Smooth muscle cell (in vitro differentiated cells): ENCODE measurements around the gene PPIL4. TPM values are rescaled to one million over a fixed set of nuclear protein-coding genes. Genes with fewer than 3 reads are reported as not detected.

Experiments
- DNase-seq: peaks from one replicate; lab custom pipeline; 2025; ENCODE audit not compliant: unreplicated experiment; lab: John Stamatoyannopoulos, UW
- H2AFZ ChIP-seq: fragments of 200-600 bp; sonication (generic); 2 replicates; pipeline ENCODE4 v1.6.0; 2016; ENCODE audit warnings: antibody characterized with exemption, low read depth, mild to moderate bottlenecking
- H3F3A ChIP-seq: fragments of 200-600 bp; sonication (generic); 2 replicates; pipeline ENCODE4 v1.6.0; 2017; ENCODE audit warnings: antibody characterized with exemption, low read depth
- H3K27ac ChIP-seq: fragments of 200-600 bp; sonication (generic); 2 replicates; pipeline ENCODE4 v1.5.1; 2016; ENCODE audit warnings: low read depth, mild to moderate bottlenecking
- H3K27me3 ChIP-seq: fragments of 200-600 bp; sonication (generic); 2 replicates; pipeline ENCODE4 v1.6.1; 2016; ENCODE audit warnings: low read depth, mild to moderate bottlenecking
- H3K36me3 ChIP-seq: fragments of 200-600 bp; sonication (generic); 2 replicates; pipeline ENCODE4 v1.5.1; 2016; ENCODE audit warnings: low read depth
- H3K4me1 ChIP-seq: fragments of 200-600 bp; sonication (generic); 2 replicates; pipeline ENCODE4 v1.5.1; 2016; ENCODE audit warnings: low read depth
- H3K4me2 ChIP-seq: fragments of 200-600 bp; sonication (generic); 2 replicates; pipeline ENCODE4 v1.6.0; 2016; ENCODE audit warnings: mild to moderate bottlenecking
- H3K4me3 ChIP-seq: fragments of 200-600 bp; sonication (generic); 2 replicates; pipeline ENCODE4 v1.5.1; 2016; ENCODE audit warnings: mild to moderate bottlenecking
- H3K79me2 ChIP-seq: fragments of 200-600 bp; sonication (generic); 2 replicates; pipeline ENCODE4 v1.6.0; 2016; ENCODE audit warnings: low read depth, mild to moderate bottlenecking
- H3K9ac ChIP-seq: fragments of 200-600 bp; sonication (generic); 2 replicates; pipeline ENCODE4 v1.6.0; 2016; ENCODE audit warnings: low read depth
- H3K9me3 ChIP-seq: fragments of 200-600 bp; sonication (generic); replicated peaks from 2 replicates; pipeline ENCODE4 v1.5.1; 2016; ENCODE audit warnings: low read depth
- H4K20me1 ChIP-seq: fragments of 200-600 bp; sonication (generic); 2 replicates; pipeline ENCODE4 v1.6.0; 2016; ENCODE audit warnings: low read depth
- WGBS: methylation state at CpG from one replicate; pipeline ENCODE4 v1.1.7; 2016; ENCODE audit warnings: low lambda C conversion rate; 5-methylcytosine and 5-hydroxymethylcytosine counted together
- polyA plus RNA-seq: library from polyadenylated mRNA; unstranded; fragments of >200 nt; fragmentation: Nextera tagmentation; extraction: Ambion mirVana; gene quantifications from 2 replicates; pipeline ENCODE4 v1.2.1, GENCODE V29; 2016
- total RNA-seq: library from RNA; depleted of rRNA; stranded (reverse); fragments of >200 nt; gene quantifications from 2 replicates; pipeline ENCODE4 v1.2.3, GENCODE V29; 2014
- TF ChIP-seq, protein P1 (sequence below): fragments of 200-600 bp; sonication (generic); IDR thresholded peaks from 2 replicates; pipeline ENCODE4 v1.5.1; 2017; ENCODE audit warnings: borderline replicate concordance, mild to moderate bottlenecking, antibody characterized with exemption; ENCODE audit not compliant: insufficient read depth, poor library complexity, severe bottlenecking

The PPIL4 gene
- total and polyA plus RNA-seq, 2 experiments from 2014 or later: 30.8 to 64.8 TPM

DNA sequence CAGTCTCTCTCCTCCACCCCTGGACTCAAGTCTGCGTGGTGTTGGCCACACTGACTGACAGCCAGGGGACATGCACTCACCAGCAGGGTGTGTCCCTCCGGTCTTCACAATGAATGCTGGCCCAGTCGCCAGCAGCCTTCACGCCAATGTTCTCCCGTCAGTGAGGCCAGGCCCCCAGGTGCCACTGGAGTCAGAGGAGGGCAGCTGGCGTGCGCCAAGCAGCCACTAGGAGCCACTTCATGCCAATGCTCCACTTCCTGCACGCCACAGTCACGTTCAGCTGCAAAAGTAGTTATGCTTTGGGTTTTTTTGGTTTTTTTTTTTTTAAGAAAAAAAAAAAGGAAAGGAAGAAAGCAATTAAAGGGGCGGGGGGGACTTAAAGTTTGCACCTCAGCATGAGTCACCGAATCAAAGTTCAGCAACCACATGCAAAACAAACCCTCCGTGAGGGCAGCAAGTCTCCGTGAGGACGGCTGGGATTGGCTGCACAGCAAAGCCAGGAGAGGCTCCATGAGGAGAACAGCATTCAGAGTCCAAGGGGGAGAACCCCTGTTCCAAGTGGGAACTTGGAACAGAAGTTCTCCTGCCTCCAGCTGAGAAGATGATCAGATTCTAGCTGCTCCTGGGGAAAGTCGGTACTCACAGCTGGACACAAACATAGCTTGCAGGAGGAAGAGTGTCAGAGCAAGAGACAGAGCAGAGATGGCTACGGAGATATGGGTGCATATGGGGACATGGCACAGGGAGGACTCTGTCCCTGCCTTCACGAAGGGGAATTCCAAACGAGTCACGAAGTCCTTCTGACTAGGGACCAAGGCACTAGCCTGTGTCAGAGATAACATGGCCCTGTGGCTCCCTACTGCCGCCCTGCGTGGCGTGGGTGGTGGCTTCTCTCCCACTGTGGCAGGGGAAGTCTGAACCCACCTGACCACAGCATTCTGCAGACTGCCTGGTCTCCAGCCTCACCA lies 60.8 kb downstream of the PPIL4 start, which contains the start of gene ZC3H12D:
Gene ZC3H12D (minus strand): TSS at position 282 of the 968 bp plus-strand sequence. CDS start 10,471 bp downstream, outside the sequence.
- WGBS: 56% methylated on average over 22 of the region's 22 CpGs

DNA sequence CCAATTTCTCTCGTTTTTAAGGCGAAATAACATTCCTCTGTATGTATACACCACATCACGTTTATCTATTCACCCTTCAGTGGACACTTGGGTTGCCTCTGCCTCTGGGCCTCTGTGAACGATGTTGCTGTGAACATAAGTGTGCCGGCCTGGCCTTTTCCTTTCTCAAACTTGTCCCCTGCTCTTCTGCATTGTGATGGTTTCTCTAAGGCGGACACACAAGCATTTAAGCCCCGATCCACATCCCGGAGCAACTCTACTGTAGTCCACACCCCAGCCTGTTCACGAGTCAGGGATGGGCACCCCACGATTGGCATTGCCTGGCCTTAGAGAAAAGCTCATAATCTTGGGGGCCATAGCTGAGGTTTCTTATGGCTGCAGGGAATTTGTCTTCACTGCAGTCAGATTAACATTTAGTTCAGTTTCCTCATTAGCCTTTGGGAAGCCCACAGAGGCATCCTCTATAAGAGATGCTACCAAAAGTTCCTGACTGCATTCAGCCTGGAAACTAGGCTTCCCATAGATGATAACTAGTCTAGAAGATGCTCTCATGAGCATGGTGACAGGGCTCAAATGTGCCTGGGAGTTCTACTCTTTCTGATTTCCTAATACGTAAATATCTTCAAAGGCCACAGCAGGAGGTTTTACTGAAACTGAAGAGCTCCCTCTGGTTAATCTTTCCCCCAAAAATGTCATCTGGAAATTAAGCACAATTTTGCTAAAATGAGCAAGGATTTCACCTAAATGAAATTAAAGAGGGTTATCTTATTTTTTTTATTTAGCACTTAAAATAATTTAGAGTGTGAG lies 61.8 kb downstream of the PPIL4 start:
- H3K9me3 ChIP-seq: no peaks in the 10 kb centered on the region
- H3K27me3 ChIP-seq: no peaks in the 10 kb centered on the region
- H3K36me3 ChIP-seq: no peaks in the 10 kb centered on the region
- H3K4me3 ChIP-seq: no peak overlapping the region
- H3F3A ChIP-seq: no peaks in the 10 kb centered on the region
- H3K9ac ChIP-seq: no peak overlapping the region
- H3K4me1 ChIP-seq: no peaks in the 10 kb centered on the region
- no peak overlapping the region for H3K27ac ChIP-seq
- no peak overlapping the region for H3K4me2 ChIP-seq
- H4K20me1 ChIP-seq: no peaks in the 10 kb centered on the region
- no peak overlapping the region for H2AFZ ChIP-seq
- WGBS: 91% methylated on average over 11 of the region's 11 CpGs
- DNase-seq: no peak
- no peaks in the 10 kb centered on the region for H3K79me2 ChIP-seq
- TF ChIP-seq, protein P1, sequence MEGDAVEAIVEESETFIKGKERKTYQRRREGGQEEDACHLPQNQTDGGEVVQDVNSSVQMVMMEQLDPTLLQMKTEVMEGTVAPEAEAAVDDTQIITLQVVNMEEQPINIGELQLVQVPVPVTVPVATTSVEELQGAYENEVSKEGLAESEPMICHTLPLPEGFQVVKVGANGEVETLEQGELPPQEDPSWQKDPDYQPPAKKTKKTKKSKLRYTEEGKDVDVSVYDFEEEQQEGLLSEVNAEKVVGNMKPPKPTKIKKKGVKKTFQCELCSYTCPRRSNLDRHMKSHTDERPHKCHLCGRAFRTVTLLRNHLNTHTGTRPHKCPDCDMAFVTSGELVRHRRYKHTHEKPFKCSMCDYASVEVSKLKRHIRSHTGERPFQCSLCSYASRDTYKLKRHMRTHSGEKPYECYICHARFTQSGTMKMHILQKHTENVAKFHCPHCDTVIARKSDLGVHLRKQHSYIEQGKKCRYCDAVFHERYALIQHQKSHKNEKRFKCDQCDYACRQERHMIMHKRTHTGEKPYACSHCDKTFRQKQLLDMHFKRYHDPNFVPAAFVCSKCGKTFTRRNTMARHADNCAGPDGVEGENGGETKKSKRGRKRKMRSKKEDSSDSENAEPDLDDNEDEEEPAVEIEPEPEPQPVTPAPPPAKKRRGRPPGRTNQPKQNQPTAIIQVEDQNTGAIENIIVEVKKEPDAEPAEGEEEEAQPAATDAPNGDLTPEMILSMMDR: no peak

More for the DNA sequence above, 60.8 kb downstream of the PPIL4 start, which contains the start of gene ZC3H12D:
- DNase-seq: no peak
- Histone ChIP-seq H3K79me2 (no peaks in the 10 kb centered on the region), H3K9ac (no peak within 1 kb of the TSS), H3K36me3 (no peaks in the 10 kb centered on the region), H3F3A (no peaks in the 10 kb centered on the region), H3K4me2 (no peak within 1 kb of the TSS), H4K20me1 (no peaks in the 10 kb centered on the region), H3K4me1 (no peaks in the 10 kb centered on the region), H3K4me3 (no peak within 1 kb of the TSS), H3K27me3 (no peaks in the 10 kb centered on the region), H2AFZ (no peak within 1 kb of the TSS), H3K27ac (no peak within 1 kb of the TSS), H3K9me3 (no peaks in the 10 kb centered on the region)
- TF ChIP-seq, protein P1: no peak

DNA sequence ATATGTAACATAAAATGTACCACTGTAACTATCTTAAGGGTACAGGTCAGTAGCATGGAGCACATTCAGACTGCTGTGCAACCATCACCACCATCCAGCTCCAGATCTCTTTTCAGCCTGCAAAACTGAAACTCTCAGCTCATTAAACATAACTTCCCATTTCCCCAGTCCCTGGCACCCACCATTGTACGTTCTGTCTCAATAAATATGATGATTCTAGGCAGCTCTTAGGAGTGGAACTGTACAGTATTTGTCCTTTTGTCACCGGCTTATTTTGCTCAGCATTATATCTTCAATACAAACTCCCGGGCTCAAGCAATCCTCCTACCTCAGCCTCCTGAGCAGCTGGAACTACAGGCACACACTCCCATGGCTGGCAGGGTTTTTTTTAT lies 62.5 kb downstream of the PPIL4 start:
- TF ChIP-seq, protein P1: no peak
- no peaks in the 10 kb centered on the region for H3K36me3 ChIP-seq

More for the DNA sequence above, 62.5 kb downstream of the PPIL4 start:
- Histone ChIP-seq H3K4me3 (no peak overlapping the region), H3K9ac (no peak overlapping the region), H3K4me1 (no peaks in the 10 kb centered on the region), H3K27me3 (no peaks in the 10 kb centered on the region), H2AFZ (no peak overlapping the region), H3K79me2 (no peaks in the 10 kb centered on the region), H3K27ac (no peak overlapping the region), H3K9me3 (no peaks in the 10 kb centered on the region), H3F3A (no peaks in the 10 kb centered on the region), H3K4me2 (no peak overlapping the region), H4K20me1 (no peaks in the 10 kb centered on the region)
- 94% methylated on average over 3 of the region's 3 CpGs for WGBS
- no peak for DNase-seq
